CD4-positive, alpha-beta T cell treated with Interleukin-17A for 1 hour (primary cell): ENCODE measurements around the gene RABGGTA.
A peak's percentile ranks its signal among the peaks of the same experiment; 100 is the strongest.
"Not testable (repeated sequence)": the region's sequence is repeated elsewhere in the genome, so short reads cannot be mapped to it uniquely, and the experiment has no call there.

ENCODE experiments used
- DNase-seq: peaks from one replicate; pipeline ENCODE4 v3.0.0-alpha.2; 2020

RABGGTA gene

DNA sequence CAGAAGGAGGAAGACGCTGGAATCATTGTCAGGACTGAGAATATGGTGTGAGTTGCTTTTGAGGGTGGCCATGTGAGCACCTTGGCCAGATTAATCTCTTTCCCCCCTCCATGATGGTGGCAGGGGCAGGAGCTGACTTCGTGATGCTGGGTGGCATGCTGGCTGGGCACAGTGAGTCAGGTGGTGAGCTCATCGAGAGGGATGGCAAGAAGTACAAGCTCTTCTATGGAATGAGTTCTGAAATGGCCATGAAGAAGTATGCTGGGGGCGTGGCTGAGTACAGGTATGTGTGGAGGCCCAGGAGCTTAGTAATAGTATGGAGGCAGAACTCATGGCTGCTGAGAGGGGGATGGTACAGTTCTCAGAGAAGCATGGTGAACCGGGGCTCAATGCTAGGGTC, 33.3 kb downstream of the RABGGTA start:
- DNase-seq = no peak

DNA sequence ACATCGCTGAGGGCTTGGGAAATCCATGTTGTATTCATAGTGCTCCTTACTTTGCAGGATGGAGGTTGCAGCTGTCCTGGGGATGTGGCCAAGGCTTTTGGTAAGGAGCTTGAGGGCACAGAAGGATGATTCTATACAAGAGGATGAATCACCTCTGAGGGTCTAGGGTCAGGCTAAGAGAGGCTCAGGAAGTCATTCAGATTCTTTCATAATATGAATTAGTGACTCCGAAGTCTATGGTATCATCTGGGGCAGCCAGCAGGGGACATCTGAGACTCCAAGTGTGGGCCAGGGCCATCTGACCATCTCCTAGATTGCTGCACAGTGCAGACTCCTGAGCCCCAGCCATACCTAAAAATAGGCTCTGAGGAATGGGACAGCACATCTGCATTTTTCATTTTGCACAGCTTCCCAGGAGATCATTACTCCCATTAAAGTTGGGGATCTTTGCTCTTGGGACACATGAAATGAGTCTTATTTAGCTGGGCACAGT, 33.9 kb downstream of the RABGGTA start:
- no peak for DNase-seq

DNA sequence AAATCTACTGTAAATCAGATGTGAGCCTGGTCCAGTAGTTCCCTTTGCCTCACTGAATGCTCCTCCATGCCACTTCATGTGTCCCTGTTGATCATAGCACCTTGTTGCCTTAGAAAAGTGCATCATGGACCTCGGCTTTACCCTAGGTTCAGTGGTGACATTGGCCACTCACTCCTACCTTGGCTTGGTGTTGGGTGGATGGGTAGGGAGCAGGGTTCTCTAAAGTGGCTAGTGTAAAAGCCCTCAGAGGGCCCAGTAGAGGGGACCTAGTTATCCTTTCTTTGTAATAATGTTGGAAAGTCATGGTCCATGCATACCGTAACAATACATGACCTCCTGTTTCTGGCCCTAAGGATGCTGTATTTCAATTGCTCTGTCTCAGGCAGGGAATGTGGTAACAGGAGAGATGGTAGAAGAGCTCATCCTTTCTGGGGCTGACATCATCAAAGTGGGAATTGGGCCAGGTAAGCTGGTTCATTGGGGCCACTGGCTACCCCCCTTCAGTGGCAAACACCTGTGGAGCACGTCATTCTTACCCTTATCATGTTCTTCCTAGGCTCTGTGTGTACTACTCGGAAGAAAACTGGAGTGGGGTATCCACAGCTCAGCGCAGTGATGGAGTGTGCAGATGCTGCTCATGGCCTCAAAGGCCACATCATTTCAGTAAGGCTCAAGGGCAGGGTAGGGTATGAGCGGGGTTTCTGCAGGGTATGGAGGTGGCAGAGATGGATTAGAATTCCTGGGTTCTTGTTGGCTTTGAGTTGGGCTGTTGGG, 34.5 kb downstream of the RABGGTA start:
- DNase-seq = no peak

DNA sequence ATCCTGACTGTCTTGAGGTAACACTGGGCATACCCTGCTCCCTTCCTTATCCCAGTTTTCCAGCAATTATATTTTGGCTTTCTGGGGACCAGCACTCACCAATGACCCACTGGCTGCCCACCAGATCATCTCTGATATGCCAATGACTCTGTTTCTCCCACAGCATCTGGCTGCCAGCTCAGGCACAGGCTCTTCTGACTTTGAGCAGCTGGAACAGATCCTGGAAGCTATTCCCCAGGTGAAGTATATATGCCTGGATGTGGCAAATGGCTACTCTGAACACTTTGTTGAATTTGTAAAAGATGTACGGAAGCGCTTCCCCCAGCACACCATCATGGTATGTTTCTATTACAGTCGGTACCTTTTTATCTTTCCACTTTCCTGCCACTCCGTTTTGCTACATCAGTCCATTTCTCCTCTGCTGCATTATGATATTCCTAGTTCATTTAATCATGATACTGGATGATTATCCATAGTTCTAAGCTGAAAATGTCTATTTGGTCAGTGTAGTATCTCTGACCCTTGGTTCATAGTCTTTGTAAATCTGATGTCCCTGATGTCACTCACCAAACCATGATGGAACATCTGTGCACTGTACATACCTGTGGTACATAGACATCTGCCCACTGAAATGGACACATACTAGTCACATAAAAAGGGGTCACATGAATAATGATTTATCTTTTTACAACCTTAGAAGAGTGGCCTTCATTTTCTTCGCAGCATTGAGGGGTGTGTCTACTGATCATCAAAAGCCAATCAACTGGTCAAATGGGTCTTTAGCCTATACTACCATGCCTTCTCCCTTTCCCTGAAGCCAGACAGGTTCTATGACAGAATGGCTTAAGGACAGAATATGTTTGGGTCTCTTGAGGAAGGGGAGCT, 35.4 kb downstream of the RABGGTA start:
- no peak for DNase-seq

DNA sequence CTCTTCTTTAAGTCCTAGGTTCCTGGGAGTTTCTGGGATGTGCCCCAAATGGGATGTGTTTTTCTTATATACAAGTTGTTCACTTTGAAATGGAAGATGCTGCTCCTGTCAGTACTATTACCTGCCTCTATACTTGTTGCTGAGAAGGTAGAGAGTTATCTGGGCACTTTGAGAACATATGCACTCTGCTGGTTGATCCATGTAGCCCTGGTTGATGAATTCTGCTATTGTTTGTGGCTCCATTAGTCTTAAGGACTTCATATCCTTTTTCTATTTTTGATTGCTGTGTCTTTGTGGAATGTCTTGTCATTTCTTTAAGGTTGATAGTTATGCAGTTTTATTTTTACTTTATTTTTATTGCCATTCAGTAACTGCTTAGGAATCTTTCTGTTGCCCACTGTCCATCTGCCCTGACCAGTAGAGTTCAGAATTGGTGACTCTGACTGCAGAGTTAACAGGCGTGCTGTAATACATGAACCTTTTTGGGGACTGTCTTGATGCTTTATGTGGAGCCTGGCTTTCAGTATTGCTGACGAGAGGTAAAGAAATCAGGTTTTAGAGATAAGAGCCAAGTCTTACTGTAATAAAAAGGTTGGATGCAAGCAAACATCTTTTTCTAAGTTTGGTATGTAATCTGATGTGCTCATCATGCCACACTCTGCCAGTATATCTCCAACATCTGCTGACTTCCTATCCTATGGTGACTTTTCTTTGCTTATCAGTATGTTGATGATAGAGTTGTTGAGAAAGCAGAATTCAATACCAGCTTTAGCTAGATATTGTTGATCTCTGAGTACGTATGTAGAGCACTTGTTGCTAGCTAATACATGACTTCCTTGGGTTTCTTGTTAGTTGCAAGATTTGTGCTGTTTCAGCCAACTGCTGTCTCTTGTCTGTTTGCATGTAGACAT, 37.0 kb downstream of the RABGGTA start:
- DNase-seq = no peak

DNA sequence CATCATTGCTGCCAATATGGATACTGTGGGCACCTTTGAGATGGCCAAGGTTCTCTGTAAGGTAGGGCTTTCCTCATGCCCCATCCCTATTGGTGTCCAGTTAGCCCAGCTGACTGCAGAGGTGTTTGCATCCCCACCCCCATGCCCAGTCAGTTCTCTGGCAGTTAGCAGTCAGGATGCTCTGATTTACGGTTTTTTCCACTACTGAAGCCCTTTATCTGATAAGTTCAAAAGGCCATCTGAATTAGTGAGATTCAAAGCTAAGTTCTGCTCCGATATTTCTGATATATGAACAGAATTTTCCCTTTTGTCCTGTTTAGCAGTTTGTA, 37.9 kb downstream of the RABGGTA start:
- no peak for DNase-seq

DNA sequence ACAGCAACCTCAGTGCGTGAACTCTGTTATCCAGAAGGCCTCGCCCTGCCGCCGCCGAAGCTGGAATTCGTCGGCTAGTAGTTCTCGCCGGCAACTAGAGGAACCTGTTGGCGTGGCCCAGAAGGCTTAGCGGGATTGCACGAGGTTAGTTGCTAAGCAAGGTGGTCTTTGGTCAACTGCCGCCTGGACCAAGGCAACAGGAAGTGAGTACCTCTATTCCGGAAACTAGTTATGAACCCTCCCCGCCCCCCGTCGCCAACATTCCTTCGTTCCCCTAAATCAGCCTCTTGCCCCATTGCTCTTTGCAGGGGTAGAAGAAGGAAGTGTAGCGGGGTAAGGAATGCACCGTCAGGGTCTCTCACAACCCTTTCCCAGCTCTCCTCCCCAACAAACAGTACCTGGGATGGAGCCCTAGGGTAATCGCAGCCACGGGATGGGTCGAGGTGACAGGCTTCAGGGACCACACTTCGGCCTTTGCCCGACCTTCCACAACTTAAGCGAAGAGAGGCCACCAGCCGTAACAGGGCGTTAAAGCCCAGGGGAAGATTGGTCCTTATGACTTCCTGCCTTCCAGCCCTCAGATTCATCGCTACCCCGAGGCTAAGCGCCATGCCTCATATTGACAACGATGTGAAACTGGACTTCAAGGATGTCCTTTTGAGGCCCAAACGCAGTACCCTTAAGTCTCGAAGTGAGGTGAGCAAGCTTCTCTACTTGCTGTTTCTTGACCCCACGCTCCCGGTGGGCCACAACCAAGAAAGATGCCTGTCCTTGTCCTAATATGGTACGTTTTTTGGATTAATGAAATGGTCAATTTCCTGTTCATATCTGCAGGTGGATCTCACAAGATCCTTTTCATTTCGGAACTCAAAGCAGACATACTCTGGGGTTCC, 38.5 kb downstream of the RABGGTA start, which contains the start of gene GMPR2:
GMPR2 (plus strand) TSS at position 285 of the 893 bp plus-strand sequence; CDS start at position 610, 325 bp downstream.
- DNase-seq = peak; percentile 32

DNA sequence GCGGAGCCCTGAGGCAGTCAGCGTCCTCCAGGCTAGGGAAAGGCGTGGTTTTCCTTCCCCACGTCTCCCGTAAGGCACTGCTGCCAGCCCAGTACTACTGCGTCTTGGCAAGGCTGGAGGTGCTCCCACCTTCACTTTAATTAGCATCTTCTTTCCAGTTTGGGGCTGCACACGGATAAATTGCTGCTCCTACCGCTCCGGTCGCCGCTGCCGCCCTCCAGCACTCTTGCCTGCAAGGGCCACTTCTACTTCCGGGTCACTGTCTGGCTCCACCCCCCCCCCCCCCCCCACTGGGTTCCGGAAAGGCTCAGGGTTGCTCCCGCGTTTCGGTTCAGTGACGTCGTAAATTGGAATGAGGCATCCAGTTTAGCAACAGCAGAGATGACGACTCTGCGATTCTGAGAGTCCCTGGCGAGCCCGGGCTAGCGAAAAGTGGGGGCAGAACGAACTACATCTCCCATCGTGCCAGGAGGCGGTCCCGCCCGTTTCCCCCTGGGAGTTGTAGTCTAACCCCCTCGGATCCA, 39.2 kb downstream of the RABGGTA start, which contains the start of gene NEDD8:
NEDD8 (minus strand) TSS at position 247 of the 524 bp plus-strand sequence; CDS start at position 147, 100 bp downstream.
- DNase-seq = peak; percentile 90

DNA sequence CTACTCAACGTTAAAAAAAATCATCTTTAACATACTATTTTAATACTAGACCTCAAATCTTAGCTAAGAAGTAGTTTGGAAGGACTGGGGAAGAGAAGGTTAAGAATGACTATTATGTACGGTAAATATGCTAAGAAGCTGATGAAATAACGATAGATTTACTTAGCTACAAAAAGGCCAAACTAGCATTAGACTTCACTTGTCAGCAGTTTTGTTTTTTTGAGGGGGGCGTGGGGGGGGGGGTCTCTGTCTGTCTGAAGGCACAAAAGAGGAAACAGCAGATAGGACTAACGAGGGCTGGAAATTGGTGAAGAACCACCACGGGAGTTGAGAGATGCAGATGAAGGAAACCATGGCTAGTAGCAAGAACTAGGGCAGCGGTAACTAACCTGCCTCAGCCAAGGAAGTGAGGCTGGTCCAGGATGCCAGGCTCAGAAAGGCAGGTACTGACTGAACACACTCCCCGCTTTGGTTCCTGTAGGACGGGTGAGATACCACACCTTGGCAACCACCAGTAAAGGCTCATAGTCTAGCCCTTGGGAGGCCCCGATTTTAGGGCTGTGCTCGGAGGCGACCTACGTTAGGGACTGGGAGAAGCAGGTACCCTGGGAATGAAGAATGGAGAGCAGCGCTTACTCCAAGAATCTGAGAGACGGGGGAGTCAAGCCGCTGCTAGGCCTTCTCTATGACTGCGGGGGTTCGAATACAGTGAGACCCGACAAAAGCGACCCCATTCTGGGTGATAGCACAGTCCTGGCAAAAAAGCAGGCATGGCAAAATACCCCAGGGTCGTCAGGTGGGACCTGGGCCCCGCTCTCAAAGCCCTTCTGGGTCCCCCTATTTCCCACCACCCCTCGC, 39.9 kb downstream of the RABGGTA start:
- DNase-seq = peak; percentile 33

DNA sequence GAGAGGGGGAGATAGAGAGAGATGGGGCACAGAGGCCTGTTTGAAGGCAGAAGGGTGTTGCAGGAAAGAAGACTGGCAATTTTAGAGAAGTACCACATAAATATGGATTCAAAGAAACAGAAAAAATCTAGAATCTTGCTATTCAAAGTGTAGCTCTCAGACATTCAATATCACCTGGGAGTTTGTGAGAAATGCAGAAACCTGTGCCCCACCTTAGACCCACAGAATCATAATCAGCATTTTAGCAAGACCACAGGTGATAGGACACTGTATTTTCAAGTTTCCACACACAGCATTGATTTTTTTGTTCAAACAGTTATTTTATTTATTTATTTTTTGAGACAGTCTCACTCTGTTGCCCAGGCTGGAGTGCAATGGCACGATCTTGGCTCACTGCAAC, 42.5 kb downstream of the RABGGTA start:
- DNase-seq = no peak

DNA sequence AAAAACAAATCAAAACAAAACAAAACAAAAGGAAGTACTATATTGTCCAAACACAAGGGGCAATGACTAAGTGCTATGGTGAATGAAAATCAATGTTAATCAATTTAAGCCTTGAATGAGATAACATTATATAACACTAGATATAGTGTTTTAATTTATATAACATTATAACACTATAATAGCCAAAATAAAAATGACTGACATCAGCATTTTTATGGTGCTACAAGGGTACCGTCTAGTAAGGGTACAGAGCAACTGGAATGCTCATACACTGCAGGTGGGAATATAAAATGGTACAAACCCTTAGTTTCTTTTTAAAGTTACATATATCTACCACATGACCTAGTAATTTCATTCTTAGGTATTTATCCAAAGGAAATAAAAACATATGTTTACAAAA, 44.9 kb downstream of the RABGGTA start:
- DNase-seq = no peak

DNA sequence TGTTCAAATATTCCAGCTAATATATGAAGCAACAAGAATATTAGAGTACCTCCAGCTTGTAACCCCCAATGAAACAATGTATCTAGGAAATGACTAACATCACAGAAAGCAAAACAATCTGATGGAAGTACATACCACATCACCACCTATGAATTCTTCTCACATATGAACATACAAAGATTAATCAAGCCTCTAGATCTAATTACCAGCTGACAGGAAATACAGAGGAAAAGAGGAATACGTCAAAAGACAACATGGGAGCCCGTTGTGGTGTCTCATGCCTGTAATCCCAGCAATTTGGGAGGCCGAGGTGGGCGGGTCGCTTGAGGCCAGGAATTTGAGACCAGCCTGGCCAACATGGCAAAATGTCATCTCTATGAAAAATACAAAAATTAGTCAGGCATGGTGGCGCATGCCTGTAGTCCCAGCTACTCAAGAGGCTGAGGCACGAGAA, 46.8 kb downstream of the RABGGTA start:
- DNase-seq = no peak

DNA sequence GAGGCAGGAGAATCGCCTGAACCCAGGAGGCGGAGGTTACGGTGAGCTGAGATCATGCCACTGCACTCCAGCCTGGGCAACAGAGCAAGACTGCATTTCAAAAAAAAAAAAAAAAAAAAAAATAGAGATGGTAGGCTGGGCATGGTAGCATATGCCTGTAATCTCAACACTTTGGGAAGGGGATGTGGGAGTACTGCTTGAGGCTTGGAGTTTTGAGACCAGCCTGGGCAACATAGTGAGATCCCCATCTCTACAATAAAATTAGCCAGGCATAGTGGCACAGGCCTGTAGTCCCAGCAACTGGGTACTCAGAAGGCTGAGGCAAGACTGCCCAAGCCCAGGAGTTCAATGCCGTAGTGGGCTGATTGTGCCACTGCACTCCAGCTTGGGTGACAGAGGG, 48.4 kb downstream of the RABGGTA start:
- DNase-seq = not testable (repeated sequence)

DNA sequence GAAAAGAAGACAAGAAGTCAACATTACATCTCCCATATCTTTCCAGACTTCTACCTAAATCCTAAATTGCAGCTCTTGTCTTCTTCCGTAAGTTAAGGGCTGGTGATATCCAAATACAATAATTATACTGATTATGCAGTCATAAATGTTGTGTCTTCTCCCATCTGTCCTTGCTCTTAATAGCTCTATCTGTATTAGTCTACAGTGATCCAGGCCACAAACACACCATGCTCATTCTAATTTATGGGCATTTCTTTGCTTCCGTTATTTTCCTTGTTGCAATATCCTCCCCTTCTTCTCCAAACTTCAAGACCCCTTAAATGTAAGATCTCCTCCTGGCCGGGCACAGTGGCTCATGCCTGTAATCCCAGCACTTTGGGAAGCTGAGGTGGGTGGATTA, 51.9 kb downstream of the RABGGTA start:
- no peak for DNase-seq

DNA sequence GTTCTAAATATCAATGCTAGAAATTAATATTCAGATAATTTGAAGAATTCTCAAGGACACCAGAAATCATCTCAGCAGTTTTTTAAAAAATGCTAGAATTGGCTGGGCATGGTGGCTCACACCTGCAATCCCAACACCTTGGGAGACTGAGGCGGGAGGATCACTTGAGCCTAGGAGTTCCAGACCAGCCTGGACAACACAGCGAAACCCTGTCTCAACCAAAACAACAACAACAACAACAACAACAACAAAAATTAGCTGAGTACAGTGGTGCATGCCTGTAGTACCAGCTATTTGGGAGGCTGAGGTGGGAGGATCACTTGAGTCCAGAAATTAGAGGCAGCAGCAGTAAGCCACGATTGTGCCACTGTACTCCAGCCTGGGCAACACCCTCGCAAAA, 52.3 kb downstream of the RABGGTA start:
- no peak for DNase-seq

DNA sequence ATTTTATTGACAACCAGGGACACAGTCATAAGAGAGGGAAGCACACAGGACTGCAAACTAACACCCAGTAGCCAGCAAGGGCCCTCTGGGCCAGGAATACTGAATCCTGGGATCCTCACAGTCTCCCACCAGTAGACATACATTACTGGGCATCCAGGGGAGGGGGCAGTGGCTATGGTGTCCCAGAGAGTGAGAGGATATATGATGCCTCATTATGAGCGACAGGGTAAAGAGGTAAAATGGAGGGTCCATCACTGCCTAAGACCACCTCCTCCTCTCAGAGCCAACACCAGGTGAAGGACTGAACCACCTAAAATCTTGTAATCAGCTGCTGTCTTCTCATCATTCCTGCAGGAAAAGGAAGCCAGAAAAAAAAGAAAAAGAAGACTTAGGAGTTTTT, 54.5 kb downstream of the RABGGTA start:
- DNase-seq = not testable (repeated sequence)

DNA sequence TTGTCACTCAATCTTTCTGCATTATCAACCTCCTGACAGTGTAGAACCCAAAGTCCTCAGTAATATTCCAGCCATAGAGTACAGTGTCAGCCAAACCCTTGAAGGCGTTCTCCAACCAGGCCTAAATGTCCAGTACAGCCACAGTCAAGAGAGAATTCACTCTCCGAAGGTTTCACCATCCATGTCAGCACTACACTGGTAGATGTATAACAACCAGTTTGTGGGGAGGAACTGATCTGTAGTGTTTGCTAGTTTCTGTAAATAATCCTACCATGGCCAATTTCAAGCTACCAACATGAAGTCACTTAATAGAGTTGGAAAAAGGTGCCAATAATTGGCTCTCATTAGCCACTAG, 55.1 kb downstream of the RABGGTA start:
- no peak for DNase-seq
